H1 (cell line): ENCODE measurements around the gene HHAT. TPM values are rescaled to one million over a fixed set of nuclear protein-coding genes. Genes with fewer than 3 reads are reported as not detected.

ENCODE experiments used
- CTCF ChIA-PET: fragments of 300-600 bp; sonication (Branson Sonifier 250); formaldehyde crosslinking; loops from one replicate; lab custom pipeline; 2021; ENCODE audit not compliant: partially characterized antibody; lab: Charles Lee
- POLR2A ChIA-PET: fragments of 300-600 bp; sonication (Branson Sonifier 250); formaldehyde crosslinking; loops from one replicate; lab custom pipeline; 2021; ENCODE audit warnings: inconsistent platforms; ENCODE audit not compliant: partially characterized antibody; lab: Charles Lee
- DNase-seq, 2 experiments: peaks; one replicate each; pipeline versions ENCODE4 v3.0.0 to v3.0.0-alpha.2; 2010 to 2022; ENCODE audit warnings: low spot score in 2 of 2, low read depth in 1 of 2, mixed read lengths in 1 of 2
- FAIRE-seq: peaks from 2 replicates; lab custom pipeline; 2011; peaks lifted over from hg19 to GRCh38; lab: Jason Lieb, UNC
- H2AFZ ChIP-seq: 2 replicates; pipeline ENCODE4 v1.8.1; 2012; ENCODE audit warnings: low read length, inconsistent platforms
- H2AK5ac ChIP-seq: 2 replicates; pipeline ENCODE4 v1.6.1; 2013; ENCODE audit warnings: low read depth, low read length
- H2BK120ac ChIP-seq: replicated peaks from 2 replicates; pipeline ENCODE3; 2013; ENCODE audit warnings: low read depth, low read length, inconsistent platforms
- H2BK12ac ChIP-seq: 2 replicates; pipeline ENCODE4 v1.6.1; 2013; ENCODE audit warnings: low read depth, low read length
- H2BK15ac ChIP-seq: 2 replicates; pipeline ENCODE4 v1.6.1; 2013; ENCODE audit warnings: low read length
- H2BK20ac ChIP-seq: 2 replicates; pipeline ENCODE4 v1.6.1; 2013; ENCODE audit warnings: low read length
- H2BK5ac ChIP-seq: 2 replicates; pipeline ENCODE4 v1.6.1; 2013; ENCODE audit warnings: low read depth, low read length
- H3K14ac ChIP-seq: 2 replicates; pipeline ENCODE4 v1.6.1; 2013; ENCODE audit warnings: inconsistent platforms; ENCODE audit not compliant: insufficient read length
- H3K18ac ChIP-seq: 2 replicates; pipeline ENCODE4 v1.6.1; 2013; ENCODE audit warnings: low read length; ENCODE audit errors: extremely low read depth
- H3K23ac ChIP-seq: 2 replicates; pipeline ENCODE4 v1.6.1; 2013; ENCODE audit warnings: inconsistent platforms; ENCODE audit not compliant: insufficient read length
- H3K23me2 ChIP-seq: 2 replicates; pipeline ENCODE4 v1.6.1; 2013; ENCODE audit warnings: low read depth, low read length
- H3K27ac ChIP-seq: 2 replicates; pipeline ENCODE4 v1.6.1; 2011; ENCODE audit warnings: low read depth, low read length, inconsistent platforms
- H3K27me3 ChIP-seq, 4 experiments: replicated peaks in 1 of 4; 1 replicate in 1 of 4; 2 replicates in 3 of 4; pipeline versions ENCODE4 v1.6.1 to v1.8.1; 2011 to 2013; ENCODE audit warnings: low read length in 3 of 4, mild to moderate bottlenecking in 3 of 4, inconsistent platforms in 2 of 4, mixed read lengths in 2 of 4, moderate library complexity in 1 of 4; ENCODE audit not compliant: control insufficient read depth in 3 of 4, insufficient read depth in 3 of 4; ENCODE audit errors: extremely low read depth in 1 of 4
- H3K36me3 ChIP-seq, 4 experiments: 2 replicates each; pipeline versions ENCODE4 v1.6.1 to v1.8.1; 2011 to 2013; ENCODE audit warnings: mild to moderate bottlenecking in 4 of 4, low read length in 3 of 4, moderate library complexity in 2 of 4, control low read depth in 1 of 4, inconsistent platforms in 1 of 4; ENCODE audit not compliant: insufficient read depth in 4 of 4, control insufficient read depth in 2 of 4
- H3K4ac ChIP-seq: replicated peaks from 2 replicates; pipeline ENCODE3; 2013; ENCODE audit warnings: low read length, low read depth, mixed read lengths, inconsistent platforms; ENCODE audit not compliant: insufficient read length
- H3K4me1 ChIP-seq, 4 experiments: replicated peaks in 1 of 4; 1 replicate in 1 of 4; 2 replicates in 3 of 4; pipeline versions ENCODE4 v1.6.1 to v1.8.1; 2011 to 2013; ENCODE audit warnings: low read length in 3 of 4, inconsistent platforms in 2 of 4, mixed read lengths in 1 of 4; ENCODE audit not compliant: insufficient read depth in 4 of 4, control insufficient read depth in 3 of 4
- H3K4me2 ChIP-seq, 2 experiments: 2 replicates each; pipeline versions ENCODE4 v1.6.1 to v1.8.1; 2011 to 2013; ENCODE audit warnings: low read depth in 2 of 2, low read length in 2 of 2, control low read depth in 1 of 2, inconsistent platforms in 1 of 2, mild to moderate bottlenecking in 1 of 2; ENCODE audit not compliant: insufficient read depth in 1 of 2
- H3K4me3 ChIP-seq, 4 experiments: fragments of 200-600, 300-600 bp in 1 of 4; sonication (generic), shearing (Covaris generic), sonication (Bioruptor Twin) in 1 of 4; 2 replicates each; pipeline versions ENCODE4 v1.5.1 to v1.8.1; 2011 to 2016; ENCODE audit warnings: low read length in 4 of 4, low read depth in 3 of 4, control low read depth in 2 of 4, inconsistent platforms in 2 of 4, mild to moderate bottlenecking in 2 of 4, mixed read lengths in 1 of 4, moderate library complexity in 1 of 4; ENCODE audit not compliant: insufficient read depth in 2 of 4; ENCODE audit errors: extremely low read depth in 1 of 4
- H3K56ac ChIP-seq: replicated peaks from 2 replicates; pipeline ENCODE3; 2013; ENCODE audit warnings: low read depth, mild to moderate bottlenecking, mixed read lengths, low read length, inconsistent platforms; ENCODE audit not compliant: insufficient read length
- H3K79me1 ChIP-seq: 2 replicates; pipeline ENCODE4 v1.6.1; 2013; ENCODE audit warnings: low read depth, low read length, control low read depth
- H3K79me2 ChIP-seq, 2 experiments: 2 replicates each; pipeline versions ENCODE4 v1.6.1 to v1.8.1; 2012 to 2013; ENCODE audit warnings: low read length in 2 of 2, mild to moderate bottlenecking in 2 of 2, inconsistent platforms in 1 of 2; ENCODE audit not compliant: insufficient read depth in 2 of 2, control insufficient read depth in 1 of 2
- H3K9ac ChIP-seq, 4 experiments: replicated peaks in 1 of 4; 1 replicate in 1 of 4; 2 replicates in 3 of 4; pipeline versions ENCODE4 v1.6.1 to v1.8.1; 2011 to 2013; ENCODE audit warnings: low read depth in 3 of 4, low read length in 3 of 4, control low read depth in 2 of 4, mild to moderate bottlenecking in 2 of 4, moderate library complexity in 2 of 4, inconsistent platforms in 1 of 4; ENCODE audit errors: extremely low read depth in 1 of 4
- H3K9me3 ChIP-seq, 2 experiments: 2 replicates each; pipeline versions ENCODE4 v1.6.1 to v1.8.1; 2012 to 2013; ENCODE audit warnings: mild to moderate bottlenecking in 2 of 2, moderate library complexity in 2 of 2, control low read depth in 1 of 2, inconsistent platforms in 1 of 2, low read depth in 1 of 2, low read length in 1 of 2, mixed read lengths in 1 of 2; ENCODE audit not compliant: insufficient read depth in 2 of 2
- H4K20me1 ChIP-seq, 2 experiments: replicated peaks in 1 of 2; 2 replicates each; pipeline versions ENCODE3 to v1.8.1; 2011 to 2013; ENCODE audit warnings: inconsistent platforms in 2 of 2, low read length in 2 of 2, mild to moderate bottlenecking in 1 of 2; ENCODE audit not compliant: insufficient read depth in 2 of 2, control insufficient read depth in 1 of 2
- H4K5ac ChIP-seq: 2 replicates; pipeline ENCODE4 v1.6.1; 2013; ENCODE audit warnings: low read length, low read depth, mixed read lengths, inconsistent platforms; ENCODE audit not compliant: insufficient read length
- H4K8ac ChIP-seq: 2 replicates; pipeline ENCODE4 v1.8.0; 2013; ENCODE audit warnings: mild to moderate bottlenecking, moderate library complexity, low read length, inconsistent platforms; ENCODE audit not compliant: insufficient read depth; ENCODE audit errors: extremely low read depth
- H4K91ac ChIP-seq: replicated peaks from 2 replicates; pipeline ENCODE3; 2013; ENCODE audit warnings: low read length, mixed read lengths, inconsistent platforms; ENCODE audit not compliant: insufficient read length
- CBX5 ChIP-seq: fragments of 300-800, 300-1000 bp; sonication (generic); IDR thresholded peaks from 2 replicates; pipeline ENCODE4 v1.7.1; 2016; ENCODE audit warnings: antibody characterized with exemption, low read length, low read depth
- CTBP2 ChIP-seq: IDR thresholded peaks from 2 replicates; pipeline ENCODE4 v1.7.0; 2011; ENCODE audit warnings: borderline replicate concordance, mild to moderate bottlenecking, moderate library complexity, mixed read lengths, low read length; ENCODE audit not compliant: insufficient read depth, insufficient read length
- KDM5A ChIP-seq: fragments of 200-600 bp; IDR thresholded peaks from 2 replicates; pipeline ENCODE4 v1.7.1; 2012; ENCODE audit warnings: mild to moderate bottlenecking, low read length, inconsistent platforms, mixed read lengths
- RFX5 ChIP-seq: IDR thresholded peaks from 2 replicates; pipeline ENCODE4 v1.6.1; 2011; ENCODE audit warnings: low read depth, low read length, improper control_type of control experiment, borderline replicate concordance
- SRF ChIP-seq: IDR thresholded peaks from 2 replicates; pipeline ENCODE4 v1.6.1; 2011; ENCODE audit warnings: mild to moderate bottlenecking, low read depth, low read length, moderate library complexity
- WGBS, 2 experiments: shearing (Covaris generic) in 1 of 2; methylation state at CpG; one replicate each; pipeline versions ENCODE4 v1.1.6 to v1.1.7; 2013 to 2015; ENCODE audit warnings: low lambda C conversion rate in 2 of 2, mixed read lengths in 2 of 2, inconsistent platforms in 1 of 2, low coverage in 1 of 2, missing lambda C conversion rate in 1 of 2; ENCODE audit not compliant: insufficient replicate concordance in 2 of 2, insufficient coverage in 1 of 2, insufficient read length in 1 of 2; ENCODE audit errors: extremely low coverage in 1 of 2, missing lambda C conversion rate in 1 of 2; 5-methylcytosine and 5-hydroxymethylcytosine counted together
- polyA plus RNA-seq, 7 experiments: library from polyadenylated mRNA; depleted of rRNA in 3 of 7; stranded (reverse) in 5 of 7; unstranded in 2 of 7; fragments of >200 nt in 5 of 7; fragments of 200-250 nt in 2 of 7; gene quantifications; 1 replicate in 5 of 7; 2 replicates in 1 of 7; 4 replicates in 1 of 7; pipeline versions ENCODE4 v1.2.1 to v1.2.3, GENCODE V29; 2011 to 2013; ENCODE audit warnings: missing spikeins in 2 of 7, mixed read lengths in 2 of 7
- total RNA-seq: library from RNA; stranded (reverse); fragmentation: NEBNext Ultra II Directional; extraction: Animal tissue kit (Norgen Biotek cat#: 25700); gene quantifications from 2 replicates; pipeline ENCODE4 v1.2.1, GENCODE V29; 2021

The HHAT gene
- total and polyA plus RNA-seq, 2 of the 8 experiments (the other 6 are each of a cell fraction or from before 2014, with no cell fraction given), result 0.15 to 0.51 TPM

GRCh38 chr1:210556475-210556874 lies 227.8 kb downstream of the HHAT start:
- Histone ChIP-seq H3K27me3 (no peaks in the 10 kb centered on the region), H3K79me1 (no peaks in the 10 kb centered on the region), H4K8ac (no peak overlapping the region), H3K36me3 (no peaks in the 10 kb centered on the region), H3K23ac (no peak overlapping the region), H2BK120ac (no peak overlapping the region), H3K4me3 (no peak overlapping the region), H4K20me1 (no peaks in the 10 kb centered on the region), H3K18ac (no peak overlapping the region), H2AFZ (no peak overlapping the region), H4K5ac (no peak overlapping the region), H4K91ac (no peak overlapping the region), H3K4me2 (no peak overlapping the region), H3K27ac (no peak overlapping the region), H3K14ac (no peak overlapping the region), H2BK20ac (no peak overlapping the region), H3K79me2 (no peaks in the 10 kb centered on the region), H3K4ac (no peak overlapping the region), H3K9ac (no peak overlapping the region), H2BK15ac (no peak overlapping the region), H3K56ac (no peak overlapping the region), H2AK5ac (no peak overlapping the region), H2BK12ac (no peak overlapping the region), H3K4me1 (no peaks in the 10 kb centered on the region), H3K9me3 (no peaks in the 10 kb centered on the region)
- CTCF ChIA-PET, result no interaction called here
- 93% methylated on average over 1 of the region's 1 CpG; no CpG with 5 or more reads in 1 of the 2 experiments for WGBS, 2 experiments
- no peak for DNase-seq
- POLR2A ChIA-PET, result no interaction called here
- FAIRE-seq, result no peak
- TF ChIP-seq CTBP2, result no peak
- no peak for TF ChIP-seq RFX5
- no peak for TF ChIP-seq KDM5A
- TF ChIP-seq CBX5, result no peak
- no peak for TF ChIP-seq SRF
- TF ChIP-seq, all 59 proteins: peak for 0
- no peaks in the 10 kb centered on the region for H3K23me2 ChIP-seq
- no peak overlapping the region for H2BK5ac ChIP-seq
